Measurements from ENCODE around the gene SEMA3A.

- TF ChIP-seq JUND (IDR thresholded peaks at IDR 0.05) (no peak), EZH2 (IDR thresholded peaks at IDR 0.05) (no peak)
These were observed 102.4 kb downstream of the SEMA3A start for GRCh38 chr7:84092207-84092606.
